Measurements from ENCODE around the gene TMEM252. TPM values are rescaled to one million over a fixed set of nuclear protein-coding genes. Genes with fewer than 3 reads are reported as not detected.

TMEM252 gene
- 1 to 10 TPM; 4.3 to 8.2 (median 6.8) TPM for polyA plus RNA-seq (ENCODE audit: insufficient read length in 4 of 4)

GRCh38 chr9:68540712-68541535 lies at the start of gene TMEM252:
TSS of gene TMEM252 (minus strand) at chr9:68540883. CDS start at chr9:68540814, 69 bp downstream.
- DNase-seq (ENCODE audit: low read depth in 4 of 4, low spot score in 3 of 4) = no peak

GRCh38 chr9:68585034-68585761 lies 44.5 kb upstream of the TMEM252 start:
- DNase-seq (ENCODE audit: low read depth in 4 of 4, low spot score in 3 of 4) = no peak

GRCh38 chr9:68584189-68585033 lies 43.7 kb upstream of the TMEM252 start:
- peak; percentile 73 to 87 (median 83) for DNase-seq (ENCODE audit: low read depth in 4 of 4, low spot score in 3 of 4)

- DNase-seq (ENCODE audit: low read depth in 4 of 4, low spot score in 3 of 4) = no peak
Measured at GRCh38 chr9:68581696-68582095, 41.0 kb upstream of the TMEM252 start.

- DNase-seq (ENCODE audit: low read depth in 4 of 4, low spot score in 3 of 4) = no peak
Measured at GRCh38 chr9:68577774-68578591, 37.3 kb upstream of the TMEM252 start.

GRCh38 chr9:68575817-68576216 lies 35.1 kb upstream of the TMEM252 start:
- no peak for DNase-seq (ENCODE audit: low read depth in 4 of 4, low spot score in 3 of 4)

GRCh38 chr9:68574150-68574549 lies 33.5 kb upstream of the TMEM252 start:
- DNase-seq (ENCODE audit: low read depth in 4 of 4, low spot score in 3 of 4) = no peak

DNA sequence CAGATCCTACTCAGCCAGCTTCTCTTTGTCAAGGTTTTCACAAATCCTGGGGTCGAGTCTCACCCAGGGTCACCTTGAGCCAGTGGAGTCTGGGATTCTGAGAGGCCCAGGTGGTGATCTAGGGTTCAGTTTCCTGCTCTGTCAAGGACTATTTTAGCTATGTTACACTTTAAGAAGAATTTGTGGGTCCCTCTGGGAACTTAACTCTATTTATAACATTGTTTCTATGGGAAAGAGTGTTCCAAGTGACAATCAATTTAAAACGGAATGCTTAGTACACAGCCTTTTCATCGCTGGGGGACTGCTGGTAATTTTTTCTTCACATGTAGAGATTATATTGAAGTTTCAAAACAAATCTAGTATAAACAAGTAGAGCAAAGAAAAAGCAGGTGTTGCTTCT lies 26.9 kb upstream of the TMEM252 start:
- no peak for DNase-seq (ENCODE audit: low read depth in 4 of 4, low spot score in 3 of 4)

GRCh38 chr9:68562461-68562860 lies 21.8 kb upstream of the TMEM252 start:
- DNase-seq (ENCODE audit: low read depth in 4 of 4, low spot score in 3 of 4) = no peak

GRCh38 chr9:68560071-68560844 lies 19.6 kb upstream of the TMEM252 start:
- no peak for DNase-seq (ENCODE audit: low read depth in 4 of 4, low spot score in 3 of 4)

GRCh38 chr9:68558545-68558944 lies 17.9 kb upstream of the TMEM252 start:
- DNase-seq (ENCODE audit: low read depth in 4 of 4, low spot score in 3 of 4) = no peak

DNA sequence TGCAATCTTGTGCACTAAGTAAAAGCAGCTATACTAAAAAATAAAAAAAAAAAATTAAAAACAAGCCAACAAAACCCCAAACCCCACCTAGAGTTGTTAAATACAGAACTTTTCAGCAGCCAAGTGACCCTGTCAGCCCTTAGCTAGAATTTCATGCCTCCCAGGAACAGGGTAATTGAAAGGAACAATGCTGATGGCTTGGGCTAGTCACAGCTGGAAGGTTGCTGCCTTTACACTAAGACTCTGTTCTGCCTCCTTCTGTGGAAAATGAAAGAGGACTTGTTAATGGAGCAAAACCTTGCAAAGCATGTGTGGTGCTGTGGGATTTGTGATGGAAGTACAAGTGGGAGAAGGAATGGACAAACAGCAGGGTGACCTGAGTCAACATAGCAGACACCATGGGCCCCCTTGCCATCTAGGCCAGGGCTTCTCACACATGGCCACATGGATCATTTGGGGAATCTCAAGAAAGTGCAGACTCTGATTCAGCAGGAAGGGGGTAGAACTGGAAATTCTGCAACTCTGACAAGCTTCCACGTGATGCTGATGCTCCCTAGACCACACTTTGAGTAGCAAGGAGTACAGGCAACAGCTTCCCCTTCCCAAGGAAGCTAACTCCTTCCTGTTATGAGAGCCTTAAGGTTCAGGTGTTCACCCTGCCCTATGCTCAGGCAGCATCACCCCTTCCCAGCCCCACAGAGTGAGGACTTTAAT lies 14.9 kb upstream of the TMEM252 start:
- no peak for DNase-seq (ENCODE audit: low read depth in 4 of 4, low spot score in 3 of 4)

- DNase-seq (ENCODE audit: low read depth in 4 of 4, low spot score in 3 of 4) = no peak
Measured at GRCh38 chr9:68552700-68553476, 12.2 kb upstream of the TMEM252 start.

GRCh38 chr9:68551191-68551590 lies 10.5 kb upstream of the TMEM252 start:
- DNase-seq (ENCODE audit: low read depth in 4 of 4, low spot score in 3 of 4) = no peak

DNA sequence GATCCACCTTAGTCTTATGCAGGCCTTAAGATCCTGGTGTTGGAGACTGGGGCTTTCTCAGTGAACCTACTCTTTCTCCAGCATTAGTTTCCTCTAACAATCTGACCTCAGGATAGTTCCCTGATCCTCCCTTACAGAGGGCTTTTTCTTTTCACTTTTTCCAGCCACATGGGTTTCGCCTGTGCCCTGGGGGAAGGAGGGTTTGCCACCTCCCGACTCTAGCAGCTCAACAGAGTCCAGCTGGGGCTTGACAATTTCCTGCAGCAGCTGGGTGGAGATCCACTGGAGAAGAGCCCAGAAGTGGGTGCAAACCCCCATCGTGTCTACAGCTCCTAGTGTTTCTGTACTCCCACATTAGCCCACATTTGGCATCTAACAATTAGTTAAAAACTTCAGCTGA lies 7.6 kb upstream of the TMEM252 start:
- DNase-seq (ENCODE audit: low read depth in 4 of 4, low spot score in 3 of 4) = no peak

GRCh38 chr9:68547417-68547816 lies 6.7 kb upstream of the TMEM252 start:
- DNase-seq (ENCODE audit: low read depth in 4 of 4, low spot score in 3 of 4) = no peak

DNA sequence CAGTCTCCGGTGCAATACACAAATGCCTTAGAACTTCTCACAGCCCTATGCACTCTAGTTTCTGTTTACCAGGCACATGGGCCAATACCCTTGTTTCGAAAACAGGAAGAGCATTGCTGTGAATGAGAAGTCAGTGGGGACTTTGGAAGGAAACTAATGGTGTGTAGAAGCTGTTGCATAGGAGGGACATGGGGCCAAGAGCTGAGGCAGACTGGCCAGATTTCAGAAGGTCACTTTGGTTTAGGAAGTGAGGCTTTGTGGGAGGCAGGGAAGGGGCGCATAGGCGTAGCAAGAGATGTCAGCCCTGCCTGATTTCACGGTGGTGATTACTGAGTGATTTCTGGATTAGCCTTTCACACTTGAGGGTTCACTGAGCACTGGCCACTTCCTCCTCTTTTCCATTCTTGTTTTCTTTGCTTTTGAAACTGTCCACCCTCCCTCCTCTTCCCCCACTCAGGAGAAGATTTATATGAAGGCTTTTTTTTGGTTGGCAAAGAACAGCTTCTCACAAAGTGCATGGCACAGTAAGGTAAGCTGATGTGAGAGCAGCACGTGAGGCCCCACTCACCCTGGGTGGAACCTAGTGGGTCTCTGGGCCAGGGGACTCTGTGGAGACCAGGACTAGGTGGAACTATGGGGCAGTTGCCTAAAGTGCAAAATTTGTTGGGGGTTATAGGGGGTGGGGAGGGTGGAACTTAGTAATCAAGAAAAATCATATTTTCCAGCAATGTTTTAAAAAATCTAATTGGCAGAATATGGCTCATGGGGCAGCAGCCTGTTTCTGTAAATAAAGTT lies 6.1 kb upstream of the TMEM252 start:
- DNase-seq (ENCODE audit: low read depth in 4 of 4, low spot score in 3 of 4) = peak in 2 of 4 donors; percentile 60 to 78

Data from left renal pelvis (tissue), 4 donors.